ENCODE data around the gene LRP1B.

DNA sequence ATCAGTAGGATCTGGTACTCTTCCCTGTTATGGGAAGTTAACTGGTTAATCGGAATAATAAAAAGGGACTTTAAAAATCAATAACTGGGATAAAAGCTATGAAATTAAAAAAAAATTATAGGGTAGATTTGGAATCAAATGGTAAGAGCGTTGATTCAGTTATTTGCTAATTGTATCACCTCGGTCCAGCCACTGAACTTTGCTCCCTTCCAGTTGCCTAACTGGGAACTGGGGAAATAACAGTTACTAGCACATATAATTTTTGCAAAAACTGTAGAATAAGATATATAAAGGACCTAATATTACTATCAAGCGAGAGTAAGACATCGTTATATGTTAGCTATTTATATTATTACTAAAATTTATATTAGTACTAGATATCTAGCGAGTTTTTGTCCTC, 302.1 kb downstream of the LRP1B start:
- no peak for TF ChIP-seq POLR2AphosphoS5 (IDR thresholded peaks at IDR 0.05; ENCODE audit: low read depth, low read length)
- no peak for TF ChIP-seq POLR2A (IDR thresholded peaks at IDR 0.05; ENCODE audit: low read depth, low read length)
- no peak for TF ChIP-seq TAF1 (IDR thresholded peaks at IDR 0.05; ENCODE audit: borderline replicate concordance, low read depth, low read length)
